ENCODE results near the gene CHTF18.

The CHTF18 gene

DNA sequence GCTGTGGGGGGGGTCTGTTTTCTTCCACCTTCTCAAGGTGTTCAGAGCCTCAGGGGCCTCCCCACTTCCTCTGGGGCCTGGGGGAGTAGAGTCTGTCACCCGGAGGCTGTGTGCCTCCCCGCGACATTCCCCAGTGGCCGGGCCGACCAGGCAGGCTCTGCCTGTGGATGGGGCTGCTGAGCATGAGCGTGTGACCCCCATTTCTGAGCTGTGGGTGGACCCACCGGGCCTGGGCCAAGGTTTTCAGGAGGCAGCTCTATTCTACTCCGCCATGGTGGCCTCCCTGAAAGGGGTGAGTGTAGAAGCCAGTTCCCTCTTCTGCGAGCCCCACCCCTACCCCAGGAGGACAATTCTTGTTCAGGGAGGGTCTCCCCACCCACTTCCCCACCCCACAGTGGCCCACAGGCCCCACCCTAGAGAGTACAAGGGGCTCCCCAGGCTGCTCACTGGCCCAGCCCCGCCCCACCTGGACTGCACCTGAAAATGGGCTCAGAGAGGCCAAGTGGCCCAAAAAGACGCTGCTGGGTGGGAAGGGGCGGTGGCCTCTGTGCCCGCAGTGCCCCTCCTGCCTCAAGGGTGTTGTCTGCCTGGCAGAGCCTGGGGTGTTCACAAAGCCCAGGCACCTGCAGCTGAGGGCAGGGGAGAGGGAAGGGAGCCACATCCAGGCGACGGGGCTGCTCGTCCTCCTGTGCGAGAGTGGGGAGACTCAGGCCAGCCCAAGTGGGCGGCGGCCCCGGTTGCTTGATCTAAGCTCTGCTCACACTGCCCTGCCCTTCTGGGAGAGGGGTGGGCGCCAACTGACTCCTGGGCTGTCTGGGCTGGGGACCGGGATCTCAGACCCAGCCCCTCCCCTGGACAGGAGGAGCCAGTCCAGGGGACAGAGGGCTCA, 26.6 kb upstream of the CHTF18 start:
- DNase-seq (ENCODE audit: low read depth): no peak
- H3K9me3 ChIP-seq (ENCODE audit: control insufficient read depth, low read length): no peaks in the 10 kb centered on the region
- H3K9ac ChIP-seq (ENCODE audit: low read length): no peak overlapping the region
- H3K36me3 ChIP-seq (ENCODE audit: control insufficient read depth, insufficient read depth, low read length, severe bottlenecking): no peaks in the 10 kb centered on the region
- H3K4me1 ChIP-seq (ENCODE audit: control insufficient read depth, insufficient read depth, low read length): no peaks in the 10 kb centered on the region
- no peak overlapping the region for H3K4me3 ChIP-seq (ENCODE audit: low read length)
- H3K27me3 ChIP-seq (replicated peaks; ENCODE audit: control insufficient read depth, insufficient read depth, low read length): peaks cover 23% of the 10 kb centered on the region

DNA sequence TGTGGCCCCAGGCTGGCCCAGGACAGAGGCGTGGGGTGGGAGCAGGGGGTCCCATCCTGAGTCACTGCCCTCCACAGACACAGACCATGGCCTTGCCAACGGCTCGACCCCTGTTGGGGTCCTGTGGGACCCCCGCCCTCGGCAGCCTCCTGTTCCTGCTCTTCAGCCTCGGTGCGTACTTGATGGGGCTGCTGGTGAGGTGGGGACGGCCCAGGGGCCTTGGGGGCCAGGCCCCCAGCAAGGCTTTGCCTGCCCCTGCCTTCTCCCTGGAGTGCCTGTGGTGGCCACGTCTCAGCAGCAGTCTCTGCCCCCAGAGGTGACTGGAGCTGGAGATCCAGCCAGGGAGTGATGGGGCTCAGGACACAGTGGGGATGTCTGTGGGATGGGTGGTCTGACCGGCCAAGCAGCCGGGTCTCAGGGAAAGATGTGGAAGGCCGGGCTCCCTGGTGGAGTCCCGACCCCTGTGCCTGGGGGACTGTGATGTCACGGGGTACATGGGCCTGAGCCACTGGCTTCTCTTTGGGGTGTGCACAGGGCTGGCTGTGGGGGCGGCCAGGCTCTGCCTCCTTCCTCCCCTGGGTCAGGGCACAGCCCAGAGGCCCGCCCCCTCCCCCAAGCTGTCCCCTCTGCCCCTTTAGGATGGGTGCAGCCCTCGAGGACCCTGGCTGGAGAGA, 25.7 kb upstream of the CHTF18 start:
- Histone ChIP-seq H3K4me3 (ENCODE audit: low read length) (no peak overlapping the region), H3K9ac (ENCODE audit: low read length) (no peak overlapping the region), H3K9me3 (ENCODE audit: control insufficient read depth, low read length) (no peaks in the 10 kb centered on the region), H3K36me3 (ENCODE audit: control insufficient read depth, insufficient read depth, low read length, severe bottlenecking) (no peaks in the 10 kb centered on the region), H3K27me3 (replicated peaks; ENCODE audit: control insufficient read depth, insufficient read depth, low read length) (peaks cover 23% of the 10 kb centered on the region), H3K4me1 (ENCODE audit: control insufficient read depth, insufficient read depth, low read length) (no peaks in the 10 kb centered on the region)
- DNase-seq (ENCODE audit: low read depth): no peak

DNA sequence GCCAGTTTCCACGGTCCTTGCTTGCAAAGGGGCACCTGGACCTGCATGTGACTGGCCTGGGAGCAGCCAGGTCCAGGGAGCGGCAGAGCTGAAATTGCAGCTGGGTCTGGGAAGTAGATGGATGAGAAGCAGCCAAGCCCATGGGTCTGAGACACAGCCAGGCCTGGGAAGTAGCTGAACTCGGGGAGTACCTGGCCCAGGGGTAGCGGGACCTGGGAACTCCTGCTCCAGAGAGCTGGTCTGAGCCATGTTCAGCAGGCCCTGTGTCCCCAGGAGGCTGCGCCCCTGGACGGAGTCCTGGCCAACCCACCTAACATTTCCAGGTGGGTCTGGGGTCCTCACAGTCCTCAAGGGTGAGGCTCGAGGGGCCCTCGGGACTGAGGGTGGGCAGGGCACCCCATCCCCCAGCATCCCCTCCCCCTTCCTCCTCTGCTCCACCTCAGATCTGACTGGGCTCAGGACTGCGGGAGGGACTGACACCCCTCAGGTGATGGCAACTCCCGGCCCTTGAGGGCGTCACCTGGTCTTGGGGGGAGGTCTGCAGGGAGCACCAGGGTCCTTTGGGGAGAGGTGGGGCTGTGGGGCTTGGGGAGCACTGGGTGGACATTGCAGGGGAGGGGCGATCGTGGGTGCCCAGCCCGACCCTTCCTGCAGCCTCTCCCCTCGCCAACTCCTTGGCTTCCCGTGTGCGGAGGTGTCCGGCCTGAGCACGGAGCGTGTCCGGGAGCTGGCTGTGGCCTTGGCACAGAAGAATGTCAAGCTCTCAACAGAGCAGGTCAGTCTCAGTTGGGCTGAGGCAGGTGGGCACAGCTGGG, 24.8 kb upstream of the CHTF18 start:
- no peaks in the 10 kb centered on the region for H3K4me1 ChIP-seq (ENCODE audit: control insufficient read depth, insufficient read depth, low read length)
- H3K4me3 ChIP-seq (ENCODE audit: low read length): no peak overlapping the region
- no peak overlapping the region for H3K9ac ChIP-seq (ENCODE audit: low read length)
- peaks cover 23% of the 10 kb centered on the region for H3K27me3 ChIP-seq (replicated peaks; ENCODE audit: control insufficient read depth, insufficient read depth, low read length)
- H3K36me3 ChIP-seq (ENCODE audit: control insufficient read depth, insufficient read depth, low read length, severe bottlenecking): no peaks in the 10 kb centered on the region
- no peak for DNase-seq (ENCODE audit: low read depth)
- no peaks in the 10 kb centered on the region for H3K9me3 ChIP-seq (ENCODE audit: control insufficient read depth, low read length)

DNA sequence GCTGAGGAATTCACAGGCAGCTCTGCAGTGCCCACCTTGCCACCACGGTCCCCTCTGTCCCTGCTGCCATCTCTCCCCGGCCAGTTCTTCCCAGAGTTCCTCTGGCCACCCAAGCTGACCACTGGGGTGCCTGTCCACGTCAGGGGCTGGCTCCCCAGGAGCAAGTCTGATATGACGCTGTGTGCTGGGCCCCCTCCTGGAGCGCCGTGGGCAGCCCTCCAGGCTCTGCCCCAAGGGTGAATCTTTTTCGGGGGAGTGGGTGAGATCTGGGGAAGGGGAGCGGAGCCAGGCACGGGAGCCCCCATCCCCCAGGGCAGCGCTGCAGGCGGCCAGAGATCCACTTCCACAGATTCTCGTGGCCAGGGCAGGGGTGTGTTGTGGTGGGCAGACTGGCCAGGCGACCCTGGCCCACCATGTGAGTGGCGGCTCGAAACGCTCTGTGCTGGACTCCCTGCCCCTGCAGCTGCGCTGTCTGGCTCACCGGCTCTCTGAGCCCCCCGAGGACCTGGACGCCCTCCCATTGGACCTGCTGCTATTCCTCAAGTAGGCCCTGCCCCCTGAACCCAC, 24.2 kb upstream of the CHTF18 start:
- Histone ChIP-seq H3K4me3 (ENCODE audit: low read length) (no peak overlapping the region), H3K36me3 (ENCODE audit: control insufficient read depth, insufficient read depth, low read length, severe bottlenecking) (no peaks in the 10 kb centered on the region), H3K9me3 (ENCODE audit: control insufficient read depth, low read length) (no peaks in the 10 kb centered on the region), H3K4me1 (ENCODE audit: control insufficient read depth, insufficient read depth, low read length) (no peaks in the 10 kb centered on the region), H3K27me3 (replicated peaks; ENCODE audit: control insufficient read depth, insufficient read depth, low read length) (peaks cover 23% of the 10 kb centered on the region), H3K9ac (ENCODE audit: low read length) (no peak overlapping the region)
- DNase-seq (ENCODE audit: low read depth): no peak

DNA sequence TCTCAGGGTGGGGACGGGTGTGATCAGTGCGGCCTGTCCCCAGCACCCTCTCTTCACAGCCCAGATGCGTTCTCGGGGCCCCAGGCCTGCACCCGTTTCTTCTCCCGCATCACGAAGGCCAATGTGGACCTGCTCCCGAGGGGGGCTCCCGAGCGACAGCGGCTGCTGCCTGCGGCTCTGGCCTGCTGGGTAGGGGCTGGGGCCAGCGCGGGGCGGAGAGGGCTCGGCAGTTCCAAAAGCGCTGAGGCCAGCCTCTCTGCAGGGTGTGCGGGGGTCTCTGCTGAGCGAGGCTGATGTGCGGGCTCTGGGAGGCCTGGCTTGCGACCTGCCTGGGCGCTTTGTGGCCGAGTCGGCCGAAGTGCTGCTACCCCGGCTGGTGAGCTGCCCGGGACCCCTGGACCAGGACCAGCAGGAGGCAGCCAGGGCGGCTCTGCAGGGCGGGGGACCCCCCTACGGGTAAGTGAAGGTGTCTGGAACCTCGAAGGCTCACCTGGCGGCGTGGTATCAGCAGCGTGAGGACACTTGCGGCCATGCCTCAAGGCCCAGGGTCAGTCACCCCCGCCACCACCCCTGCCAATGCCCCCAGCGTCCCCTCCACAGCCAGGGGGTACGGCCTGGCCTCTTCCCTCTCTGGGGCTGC, 23.5 kb upstream of the CHTF18 start:
- H3K27me3 ChIP-seq (replicated peaks; ENCODE audit: control insufficient read depth, insufficient read depth, low read length): peaks cover 18% of the 10 kb centered on the region
- no peaks in the 10 kb centered on the region for H3K9me3 ChIP-seq (ENCODE audit: control insufficient read depth, low read length)
- no peak overlapping the region for H3K4me3 ChIP-seq (ENCODE audit: low read length)
- H3K4me1 ChIP-seq (ENCODE audit: control insufficient read depth, insufficient read depth, low read length): no peaks in the 10 kb centered on the region
- no peak overlapping the region for H3K9ac ChIP-seq (ENCODE audit: low read length)
- H3K36me3 ChIP-seq (ENCODE audit: control insufficient read depth, insufficient read depth, low read length, severe bottlenecking): no peaks in the 10 kb centered on the region
- DNase-seq (ENCODE audit: low read depth): no peak

DNA sequence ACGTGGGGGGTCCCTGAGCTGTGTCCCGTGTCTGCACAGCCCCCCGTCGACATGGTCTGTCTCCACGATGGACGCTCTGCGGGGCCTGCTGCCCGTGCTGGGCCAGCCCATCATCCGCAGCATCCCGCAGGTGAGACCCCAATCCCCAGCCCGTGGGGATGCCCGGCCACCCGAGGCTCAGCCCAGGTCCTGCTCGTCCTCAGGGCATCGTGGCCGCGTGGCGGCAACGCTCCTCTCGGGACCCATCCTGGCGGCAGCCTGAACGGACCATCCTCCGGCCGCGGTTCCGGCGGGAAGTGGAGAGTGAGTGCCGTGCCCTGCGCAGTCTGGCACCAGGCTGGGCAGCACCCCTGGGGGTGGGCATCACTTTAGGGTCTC, 22.9 kb upstream of the CHTF18 start:
- Histone ChIP-seq H3K4me1 (ENCODE audit: control insufficient read depth, insufficient read depth, low read length) (no peaks in the 10 kb centered on the region), H3K36me3 (ENCODE audit: control insufficient read depth, insufficient read depth, low read length, severe bottlenecking) (no peaks in the 10 kb centered on the region), H3K9ac (ENCODE audit: low read length) (no peak overlapping the region), H3K27me3 (replicated peaks; ENCODE audit: control insufficient read depth, insufficient read depth, low read length) (peaks cover 18% of the 10 kb centered on the region), H3K4me3 (ENCODE audit: low read length) (no peak overlapping the region), H3K9me3 (ENCODE audit: control insufficient read depth, low read length) (no peaks in the 10 kb centered on the region)
- DNase-seq (ENCODE audit: low read depth): no peak

DNA sequence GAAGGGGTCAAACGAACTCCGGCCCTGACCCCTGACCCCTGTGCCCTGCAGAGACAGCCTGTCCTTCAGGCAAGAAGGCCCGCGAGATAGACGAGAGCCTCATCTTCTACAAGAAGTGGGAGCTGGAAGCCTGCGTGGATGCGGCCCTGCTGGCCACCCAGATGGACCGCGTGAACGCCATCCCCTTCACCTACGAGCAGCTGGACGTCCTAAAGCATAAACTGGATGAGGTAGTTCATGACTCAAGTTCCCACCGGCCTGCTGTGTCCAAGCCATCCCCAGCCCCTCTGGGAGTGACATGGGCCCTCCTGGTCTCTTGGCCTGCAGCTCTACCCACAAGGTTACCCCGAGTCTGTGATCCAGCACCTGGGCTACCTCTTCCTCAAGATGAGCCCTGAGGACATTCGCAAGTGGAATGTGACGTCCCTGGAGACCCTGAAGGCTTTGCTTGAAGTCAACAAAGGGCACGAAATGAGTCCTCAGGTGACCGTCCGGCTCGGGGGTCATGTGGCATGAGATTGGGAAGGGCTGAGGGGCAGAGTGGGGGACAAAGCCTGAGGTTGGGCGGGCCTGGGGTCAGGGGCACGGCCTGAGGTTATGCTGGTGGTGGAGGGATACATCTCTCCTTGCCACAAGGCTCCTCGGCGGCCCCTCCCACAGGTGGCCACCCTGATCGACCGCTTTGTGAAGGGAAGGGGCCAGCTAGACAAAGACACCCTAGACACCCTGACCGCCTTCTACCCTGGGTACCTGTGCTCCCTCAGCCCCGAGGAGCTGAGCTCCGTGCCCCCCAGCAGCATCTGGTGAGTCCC, 22.2 kb upstream of the CHTF18 start:
- Histone ChIP-seq H3K27me3 (replicated peaks; ENCODE audit: control insufficient read depth, insufficient read depth, low read length) (peaks cover 18% of the 10 kb centered on the region), H3K4me3 (ENCODE audit: low read length) (no peak overlapping the region), H3K9ac (ENCODE audit: low read length) (no peak overlapping the region), H3K9me3 (ENCODE audit: control insufficient read depth, low read length) (no peaks in the 10 kb centered on the region), H3K36me3 (ENCODE audit: control insufficient read depth, insufficient read depth, low read length, severe bottlenecking) (no peaks in the 10 kb centered on the region), H3K4me1 (ENCODE audit: control insufficient read depth, insufficient read depth, low read length) (no peaks in the 10 kb centered on the region)
- no peak for DNase-seq (ENCODE audit: low read depth)

DNA sequence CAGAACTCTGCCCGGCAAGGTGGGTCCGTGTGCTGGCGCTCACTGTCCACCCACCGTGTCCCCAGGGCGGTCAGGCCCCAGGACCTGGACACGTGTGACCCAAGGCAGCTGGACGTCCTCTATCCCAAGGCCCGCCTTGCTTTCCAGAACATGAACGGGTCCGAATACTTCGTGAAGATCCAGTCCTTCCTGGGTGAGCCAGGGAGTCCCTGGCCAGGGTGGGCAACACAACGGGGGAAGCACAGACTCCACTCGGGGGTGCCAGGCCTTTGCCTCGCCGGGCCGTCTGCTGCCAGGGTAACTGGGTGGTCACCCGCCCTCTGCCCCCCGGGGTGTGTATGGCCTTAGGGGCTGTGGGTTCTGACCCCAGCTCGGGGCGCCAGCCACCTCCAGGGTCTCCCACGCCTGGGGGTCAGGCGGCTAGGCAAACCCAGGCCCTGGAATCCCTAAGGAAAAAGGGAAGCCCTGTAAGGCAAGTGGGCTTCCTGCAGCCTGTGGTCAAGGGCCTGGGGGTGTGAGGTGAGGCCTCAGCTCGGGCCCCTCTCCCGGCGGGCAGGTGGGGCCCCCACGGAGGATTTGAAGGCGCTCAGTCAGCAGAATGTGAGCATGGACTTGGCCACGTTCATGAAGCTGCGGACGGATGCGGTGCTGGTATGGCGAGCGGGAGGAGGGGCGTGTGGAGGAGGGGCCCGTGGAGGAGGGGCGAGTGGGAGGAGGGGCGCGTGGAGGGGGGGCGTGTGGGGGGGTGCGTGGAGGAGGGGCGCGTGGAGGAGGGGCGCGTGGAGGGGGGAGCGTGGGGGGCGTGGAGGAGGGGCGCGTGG, 21.4 kb upstream of the CHTF18 start:
- H3K9me3 ChIP-seq (ENCODE audit: control insufficient read depth, low read length): no peaks in the 10 kb centered on the region
- no peak for DNase-seq (ENCODE audit: low read depth)

DNA sequence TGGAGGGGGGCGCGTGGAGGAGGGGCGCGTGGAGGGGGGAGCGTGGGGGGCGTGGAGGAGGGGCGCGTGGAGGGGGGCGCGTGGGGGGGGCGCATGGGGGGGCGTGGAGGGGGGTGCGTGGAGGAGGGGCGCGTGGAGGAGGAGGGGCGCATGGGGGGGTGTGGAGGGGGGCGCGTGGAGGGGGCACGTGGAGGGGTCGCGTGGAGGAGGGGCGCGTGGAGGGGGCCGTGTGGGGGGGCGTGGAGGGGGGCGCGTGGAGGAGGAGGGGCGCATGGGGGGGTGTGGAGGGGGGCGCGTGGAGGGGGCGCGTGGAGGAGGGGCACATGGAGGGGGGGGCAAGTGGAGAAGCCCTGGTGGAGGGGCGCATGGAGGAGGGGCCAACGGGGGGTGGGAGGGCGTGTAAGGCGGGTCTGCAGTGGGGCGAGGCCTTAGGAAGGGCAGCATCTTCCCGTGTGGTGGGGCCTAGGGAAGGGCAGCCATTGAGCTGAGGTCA, 20.6 kb upstream of the CHTF18 start:
- H3K4me1 ChIP-seq (ENCODE audit: control insufficient read depth, insufficient read depth, low read length): no peaks in the 10 kb centered on the region
- H3K4me3 ChIP-seq (ENCODE audit: low read length): no peak overlapping the region
- no peak overlapping the region for H3K9ac ChIP-seq (ENCODE audit: low read length)
- H3K9me3 ChIP-seq (ENCODE audit: control insufficient read depth, low read length): no peaks in the 10 kb centered on the region
- H3K27me3 ChIP-seq (replicated peaks; ENCODE audit: control insufficient read depth, insufficient read depth, low read length): peaks cover 10% of the 10 kb centered on the region
- DNase-seq (ENCODE audit: low read depth): no peak
- no peaks in the 10 kb centered on the region for H3K36me3 ChIP-seq (ENCODE audit: control insufficient read depth, insufficient read depth, low read length, severe bottlenecking)

More for the DNA sequence above, 21.4 kb upstream of the CHTF18 start:
- Histone ChIP-seq H3K36me3 (ENCODE audit: control insufficient read depth, insufficient read depth, low read length, severe bottlenecking) (no peaks in the 10 kb centered on the region), H3K27me3 (replicated peaks; ENCODE audit: control insufficient read depth, insufficient read depth, low read length) (peaks cover 17% of the 10 kb centered on the region), H3K4me1 (ENCODE audit: control insufficient read depth, insufficient read depth, low read length) (no peaks in the 10 kb centered on the region), H3K4me3 (ENCODE audit: low read length) (no peak overlapping the region), H3K9ac (ENCODE audit: low read length) (no peak overlapping the region)
